Activated naive CD4-positive, alpha-beta T cell treated with anti-CD3 and anti-CD28 coated beads for 36 hours (primary cell): ENCODE measurements around the gene KCNJ18. TPM values are rescaled to one million over a fixed set of nuclear protein-coding genes. Genes with fewer than 3 reads are reported as not detected.
"Not testable (repeated sequence)": the region's sequence is repeated elsewhere in the genome, so short reads cannot be mapped to it uniquely, and the experiment has no call there.

ENCODE experiments used
- CTCF ChIA-PET: fragments of 350-600 bp; sonication (Branson Sonifier 250); formaldehyde crosslinking; loops from one replicate; lab custom pipeline; 2021; ENCODE audit warnings: antibody characterized with exemption; lab: Charles Lee
- DNase-seq: peaks from one replicate; pipeline ENCODE4 v3.0.0-alpha.2; 2020
- H3K27ac Mint-ChIP-seq: one replicate; pipeline ENCODE4 v1.8.0; 2021; ENCODE audit warnings: mild to moderate bottlenecking, mixed read lengths
- H3K27me3 Mint-ChIP-seq: one replicate; pipeline ENCODE4 v1.8.0; 2021; ENCODE audit warnings: low read depth, mixed read lengths
- H3K36me3 Mint-ChIP-seq: one replicate; pipeline ENCODE4 v1.8.0; 2021; ENCODE audit warnings: low read depth, mixed read lengths
- H3K4me1 Mint-ChIP-seq: one replicate; pipeline ENCODE4 v1.8.0; 2021; ENCODE audit warnings: low read depth, mixed read lengths
- H3K4me3 Mint-ChIP-seq: one replicate; pipeline ENCODE4 v1.8.0; 2021; ENCODE audit warnings: mild to moderate bottlenecking, moderate library complexity, mixed read lengths
- H3K9me3 Mint-ChIP-seq: one replicate; pipeline ENCODE4 v1.8.0; 2021; ENCODE audit warnings: mixed read lengths
- intact Hi-C: fragments of 100-400 bp; cut with micrococcal nuclease; formaldehyde crosslinking; loops from one replicate; pipeline ENCODE4 v1.15.1; 2023
- total RNA-seq, 2 experiments: library from RNA; stranded (reverse); gene quantifications; one replicate each; pipeline ENCODE4 v1.2.3, GENCODE V29; 2021

The KCNJ18 gene
- total RNA-seq, 2 experiments from 2014 or later, result not detected

GRCh38 chr17:21703891-21704872 is 11.9 kb downstream of the KCNJ18 start:
- H3K4me1 Mint-ChIP-seq, H3K36me3 Mint-ChIP-seq, CTCF ChIA-PET, H3K4me3 Mint-ChIP-seq, H3K27me3 Mint-ChIP-seq, DNase-seq, H3K9me3 Mint-ChIP-seq, H3K27ac Mint-ChIP-seq: not testable (repeated sequence)
- intact Hi-C loops, result loop anchor here (10.0 kb wide), 1 partner anchor 279 kb away; no protein-coding TSS in a partner anchor

DNA sequence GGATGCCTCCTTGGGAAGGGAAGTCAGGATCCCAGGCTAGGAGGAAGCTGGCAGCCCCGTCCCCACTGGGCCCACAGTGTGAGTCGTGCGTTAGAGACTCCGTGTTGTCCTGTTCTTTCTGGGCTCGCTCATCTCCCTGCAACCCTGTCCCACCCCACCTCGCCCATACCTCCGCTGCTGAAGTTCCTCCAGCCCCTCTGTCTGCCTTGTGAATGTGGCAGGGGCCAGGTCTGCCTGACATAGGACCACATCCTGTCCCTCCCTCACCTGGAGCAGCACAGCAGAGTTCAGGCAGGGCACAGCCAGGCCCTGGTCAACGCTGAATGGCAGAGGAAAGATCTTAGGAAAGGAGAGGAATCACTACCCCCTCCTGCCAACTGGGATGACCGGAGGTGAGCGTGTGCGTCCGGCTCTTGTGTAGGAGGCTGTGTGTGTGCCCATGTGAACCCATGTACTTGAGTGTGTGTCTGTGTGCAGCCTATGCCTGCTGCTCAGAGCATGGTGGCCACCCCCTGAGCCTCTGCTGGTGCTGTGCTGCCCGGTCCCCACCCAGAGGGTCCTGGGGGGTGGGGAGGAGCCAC is 12.8 kb downstream of the KCNJ18 start:
- H3K4me1 Mint-ChIP-seq, result no peaks in the 10 kb centered on the region
- no peaks in the 10 kb centered on the region for H3K9me3 Mint-ChIP-seq
- H3K27me3 Mint-ChIP-seq, result no peaks in the 10 kb centered on the region
- no peaks in the 10 kb centered on the region for H3K36me3 Mint-ChIP-seq
- CTCF ChIA-PET, result no interaction called here
- DNase-seq, result no peak
- H3K4me3 Mint-ChIP-seq, result no peak overlapping the region
- intact Hi-C loops, result loop anchor here (10.0 kb wide), 1 partner anchor 280 kb away; no protein-coding TSS in a partner anchor
- no peak overlapping the region for H3K27ac Mint-ChIP-seq

- H3K27me3 Mint-ChIP-seq, CTCF ChIA-PET, H3K27ac Mint-ChIP-seq, DNase-seq, H3K36me3 Mint-ChIP-seq, H3K4me3 Mint-ChIP-seq, H3K4me1 Mint-ChIP-seq, H3K9me3 Mint-ChIP-seq: not testable (repeated sequence)
- intact Hi-C loops, result loop anchor here (10.0 kb wide), 1 partner anchor 281 kb away; no protein-coding TSS in a partner anchor
Measured at GRCh38 chr17:21705746-21706145, 13.4 kb downstream of the KCNJ18 start.

- H3K36me3 Mint-ChIP-seq, DNase-seq, H3K4me1 Mint-ChIP-seq, H3K27ac Mint-ChIP-seq, CTCF ChIA-PET, H3K9me3 Mint-ChIP-seq, H3K27me3 Mint-ChIP-seq, H3K4me3 Mint-ChIP-seq: not testable (repeated sequence)
- intact Hi-C loops, result loop anchor here (10.0 kb wide), 1 partner anchor 282 kb away; no protein-coding TSS in a partner anchor
Measured at GRCh38 chr17:21706546-21706945, 14.2 kb downstream of the KCNJ18 start.

DNA sequence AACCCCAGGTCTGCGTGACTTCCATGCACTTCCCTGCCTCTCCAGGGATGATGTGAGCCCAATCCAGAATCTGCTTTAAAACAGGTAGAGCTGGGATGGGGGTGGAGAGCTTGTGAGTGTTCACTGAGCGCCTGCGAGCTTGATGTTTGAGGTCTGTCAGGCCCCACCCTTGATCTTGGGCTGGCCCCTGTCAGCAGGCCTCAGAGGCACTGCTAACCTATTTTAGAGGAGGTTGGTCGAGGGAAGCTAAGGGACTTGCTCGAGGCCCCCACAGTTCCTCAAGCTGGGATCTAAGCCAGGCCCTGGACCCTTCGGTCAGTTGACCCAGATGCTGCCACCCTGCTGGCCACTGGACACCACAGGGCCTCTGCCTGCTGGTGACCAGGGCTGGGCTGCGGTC is 14.8 kb downstream of the KCNJ18 start:
- H3K27ac Mint-ChIP-seq, DNase-seq, H3K4me3 Mint-ChIP-seq, H3K27me3 Mint-ChIP-seq, H3K9me3 Mint-ChIP-seq, H3K36me3 Mint-ChIP-seq, H3K4me1 Mint-ChIP-seq, CTCF ChIA-PET: not testable (repeated sequence)
- intact Hi-C loops, result loop anchor here (10.0 kb wide), 1 partner anchor 282 kb away; no protein-coding TSS in a partner anchor

DNA sequence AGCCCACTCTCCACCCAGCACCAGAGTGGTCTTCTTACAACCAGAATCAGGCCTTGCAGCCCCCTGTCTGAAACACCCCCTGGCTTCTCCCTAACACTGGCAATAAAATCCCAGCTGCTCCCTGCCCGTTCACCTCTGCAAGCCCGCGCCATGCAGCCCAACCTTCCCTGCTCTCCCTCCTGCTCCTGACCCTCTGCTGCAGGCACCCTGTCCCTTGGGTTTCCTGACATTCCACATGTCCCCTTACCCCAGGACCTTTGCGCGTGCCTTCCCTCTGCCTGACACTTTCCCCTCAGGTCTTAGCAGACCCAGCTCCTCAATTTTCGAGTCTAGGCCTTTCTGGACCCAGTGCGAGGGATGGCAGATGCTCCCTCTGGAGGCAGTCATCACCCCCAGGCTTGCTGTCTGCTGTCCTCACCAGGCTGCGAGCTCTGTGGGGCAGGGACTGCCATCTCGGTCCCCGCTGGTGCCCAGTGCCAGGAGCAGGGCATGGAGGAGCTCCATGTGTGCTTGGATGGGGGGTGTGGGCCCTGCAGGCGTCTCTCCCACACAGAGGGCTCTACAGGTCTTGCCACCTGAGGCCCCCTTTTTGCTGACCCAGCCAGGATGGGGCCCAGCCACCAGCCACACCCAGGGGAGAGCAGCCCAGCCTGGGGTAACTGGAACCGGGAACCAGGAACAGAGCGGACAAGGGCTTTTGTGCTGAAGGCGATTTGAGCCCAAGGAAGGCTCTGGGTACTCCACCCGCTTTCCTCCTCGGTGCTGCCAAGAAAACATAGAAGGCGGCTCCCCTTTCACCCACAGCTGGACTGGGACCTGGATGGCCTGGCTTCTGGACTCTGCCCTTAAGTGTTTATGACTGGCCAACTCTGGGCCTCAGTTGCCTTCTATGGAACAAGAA is 15.6 kb downstream of the KCNJ18 start:
- H3K4me3 Mint-ChIP-seq, H3K27me3 Mint-ChIP-seq, CTCF ChIA-PET, DNase-seq, H3K4me1 Mint-ChIP-seq, H3K36me3 Mint-ChIP-seq, H3K9me3 Mint-ChIP-seq, H3K27ac Mint-ChIP-seq: not testable (repeated sequence)
- intact Hi-C loops, result loop anchor here (10.0 kb wide), 1 partner anchor 283 kb away; no protein-coding TSS in a partner anchor

GRCh38 chr17:21708612-21709535 is 16.6 kb downstream of the KCNJ18 start:
- DNase-seq, H3K27me3 Mint-ChIP-seq, H3K27ac Mint-ChIP-seq, H3K36me3 Mint-ChIP-seq, CTCF ChIA-PET, H3K4me1 Mint-ChIP-seq, H3K9me3 Mint-ChIP-seq, H3K4me3 Mint-ChIP-seq: not testable (repeated sequence)
- intact Hi-C loops, result loop anchor here (10.0 kb wide), 1 partner anchor 284 kb away; no protein-coding TSS in a partner anchor

DNA sequence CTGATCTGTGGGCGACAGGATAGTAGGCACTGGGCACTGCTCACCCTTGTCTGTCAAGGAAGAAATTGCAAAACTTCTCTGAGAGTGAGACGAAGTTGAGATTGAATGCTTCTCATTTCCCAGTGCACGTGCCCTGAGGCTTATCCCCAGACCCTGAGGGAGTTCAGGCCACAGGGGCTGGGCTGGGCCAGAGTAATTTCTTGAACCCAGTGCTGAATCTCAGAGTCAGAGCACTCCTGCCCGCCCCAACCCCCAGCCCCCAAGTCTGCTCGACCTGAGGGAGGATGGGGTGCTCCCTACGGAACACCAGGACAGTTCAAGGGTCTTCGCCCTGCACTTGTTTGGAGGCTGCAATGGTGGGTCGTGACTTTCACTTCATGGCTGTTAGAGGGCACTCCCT is 17.7 kb downstream of the KCNJ18 start:
- DNase-seq, H3K27me3 Mint-ChIP-seq, H3K27ac Mint-ChIP-seq, H3K9me3 Mint-ChIP-seq, H3K4me1 Mint-ChIP-seq, H3K4me3 Mint-ChIP-seq, H3K36me3 Mint-ChIP-seq, CTCF ChIA-PET: not testable (repeated sequence)
- intact Hi-C loops, result loop anchor here (10.0 kb wide), 1 partner anchor 285 kb away; no protein-coding TSS in a partner anchor

DNA sequence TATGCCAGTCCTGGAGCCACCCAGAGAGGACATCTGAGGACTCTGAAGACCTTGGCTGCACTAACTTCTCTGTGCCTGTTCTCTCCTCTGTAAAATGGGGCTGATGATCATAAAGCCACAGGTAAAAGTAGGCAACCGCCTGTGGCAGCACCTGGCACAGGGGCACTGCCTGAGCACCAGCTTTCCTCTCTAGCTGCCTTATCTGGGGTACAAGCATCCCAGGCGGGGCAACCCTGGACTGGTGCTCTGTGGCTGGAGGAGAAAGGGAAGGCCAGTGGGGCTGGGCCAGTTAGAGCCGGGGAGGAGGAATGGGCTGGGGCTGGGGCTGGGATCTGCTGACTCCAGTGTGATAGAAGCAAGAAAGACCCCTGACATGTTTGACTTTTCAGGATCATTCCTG is 18.2 kb downstream of the KCNJ18 start:
- intact Hi-C loops, H3K36me3 Mint-ChIP-seq, H3K4me1 Mint-ChIP-seq, CTCF ChIA-PET, H3K27me3 Mint-ChIP-seq, DNase-seq, H3K27ac Mint-ChIP-seq, H3K4me3 Mint-ChIP-seq, H3K9me3 Mint-ChIP-seq: not testable (repeated sequence)

DNA sequence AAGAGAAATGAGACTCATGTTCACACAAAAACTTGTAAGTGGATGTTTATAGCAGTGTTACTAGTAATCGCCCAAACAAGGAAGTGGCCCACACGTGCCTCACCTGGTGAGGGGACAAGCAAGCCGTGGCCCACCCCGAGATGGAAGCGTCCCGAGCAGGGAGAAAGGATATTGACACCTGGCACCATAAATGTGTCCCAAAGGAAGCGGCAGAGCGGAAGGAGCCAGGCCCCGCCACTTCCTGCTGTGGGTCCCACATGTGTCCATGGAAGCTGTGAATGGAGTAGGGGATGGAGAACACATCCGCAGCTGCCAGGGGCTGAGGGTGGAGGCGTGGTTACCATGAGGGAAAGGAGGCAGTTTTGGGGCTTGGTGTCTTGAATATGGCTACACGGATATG is 18.9 kb downstream of the KCNJ18 start:
- no peak overlapping the region for H3K4me3 Mint-ChIP-seq
- no peaks in the 10 kb centered on the region for H3K9me3 Mint-ChIP-seq
- no peaks in the 10 kb centered on the region for H3K36me3 Mint-ChIP-seq
- no peaks in the 10 kb centered on the region for H3K4me1 Mint-ChIP-seq
- CTCF ChIA-PET, result no interaction called here
- no peak overlapping the region for H3K27ac Mint-ChIP-seq
- intact Hi-C loops, result no loop called here
- H3K27me3 Mint-ChIP-seq, result no peaks in the 10 kb centered on the region
- DNase-seq, result no peak

DNA sequence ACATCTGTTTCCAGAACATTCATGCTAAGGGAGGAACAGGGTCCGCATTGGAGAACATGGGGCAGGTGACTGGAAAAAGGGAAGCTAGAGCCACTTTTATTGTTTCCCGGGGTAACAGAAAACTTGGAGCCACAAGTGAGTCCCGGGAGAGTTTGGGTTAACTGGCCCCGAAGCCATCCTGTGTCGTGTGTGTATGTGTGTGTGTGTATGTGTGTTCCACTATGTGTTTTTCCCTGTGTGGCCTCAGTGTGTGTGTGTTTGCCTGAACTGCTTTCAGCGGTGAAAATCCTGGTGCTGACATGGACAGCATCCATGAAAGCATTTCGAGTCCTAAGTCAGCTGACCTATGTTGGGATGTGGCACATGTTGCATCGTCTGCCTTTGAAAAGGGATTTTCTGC is 20.7 kb downstream of the KCNJ18 start:
- DNase-seq, intact Hi-C loops, H3K27me3 Mint-ChIP-seq, H3K27ac Mint-ChIP-seq, H3K4me3 Mint-ChIP-seq, H3K36me3 Mint-ChIP-seq, H3K9me3 Mint-ChIP-seq, H3K4me1 Mint-ChIP-seq: not testable (repeated sequence)
- CTCF ChIA-PET, result interaction anchor here (0.5 kb wide), 1 partner anchor 296 kb away, joined by 6 read pairs; no protein-coding TSS in a partner anchor
